Measurements from ENCODE around the gene GDA.

Gene GDA

GRCh38 chr9:72199238-72199637, 50.0 kb downstream of the GDA start:
- no peak for DNase-seq (ENCODE audit: low read depth)
- no peak for TF ChIP-seq CTCF (conservative IDR thresholded peaks at IDR 0.05; ENCODE audit: control insufficient read depth, insufficient read depth, low read depth, low read length)
- no peak overlapping the region for H3K4me3 ChIP-seq (ENCODE audit: control insufficient read depth, low read depth, low read length)

GRCh38 chr9:72200452-72200851, 51.2 kb downstream of the GDA start:
- H3K4me3 ChIP-seq (ENCODE audit: control insufficient read depth, low read depth, low read length) = no peak overlapping the region
- no peak for DNase-seq (ENCODE audit: low read depth)
- TF ChIP-seq CTCF (conservative IDR thresholded peaks at IDR 0.05; ENCODE audit: control insufficient read depth, insufficient read depth, low read depth, low read length) = no peak

- DNase-seq (ENCODE audit: low read depth) = no peak
- no peak overlapping the region for H3K4me3 ChIP-seq (ENCODE audit: control insufficient read depth, low read depth, low read length)
- no peak for TF ChIP-seq CTCF (conservative IDR thresholded peaks at IDR 0.05; ENCODE audit: control insufficient read depth, insufficient read depth, low read depth, low read length)
These were observed 52.8 kb downstream of the GDA start for GRCh38 chr9:72202009-72202408.

- peak; percentile 36 for DNase-seq (ENCODE audit: low read depth)
- no peak overlapping the region for H3K4me3 ChIP-seq (ENCODE audit: control insufficient read depth, low read depth, low read length)
- peak; percentile 53 for TF ChIP-seq CTCF (conservative IDR thresholded peaks at IDR 0.05; ENCODE audit: control insufficient read depth, insufficient read depth, low read depth, low read length)
These were observed 54.1 kb downstream of the GDA start for GRCh38 chr9:72203205-72203803.

GRCh38 chr9:72204062-72204461, 54.8 kb downstream of the GDA start:
- no peak for DNase-seq (ENCODE audit: low read depth)
- no peak for TF ChIP-seq CTCF (conservative IDR thresholded peaks at IDR 0.05; ENCODE audit: control insufficient read depth, insufficient read depth, low read depth, low read length)
- H3K4me3 ChIP-seq (ENCODE audit: control insufficient read depth, low read depth, low read length) = no peak overlapping the region

- TF ChIP-seq CTCF (conservative IDR thresholded peaks at IDR 0.05; ENCODE audit: control insufficient read depth, insufficient read depth, low read depth, low read length) = no peak
- DNase-seq (ENCODE audit: low read depth) = no peak
- no peak overlapping the region for H3K4me3 ChIP-seq (ENCODE audit: control insufficient read depth, low read depth, low read length)
These were observed 56.3 kb downstream of the GDA start for GRCh38 chr9:72205513-72205912.

GRCh38 chr9:72207278-72207677, 58.0 kb downstream of the GDA start:
- H3K4me3 ChIP-seq (ENCODE audit: control insufficient read depth, low read depth, low read length) = no peak overlapping the region
- no peak for TF ChIP-seq CTCF (conservative IDR thresholded peaks at IDR 0.05; ENCODE audit: control insufficient read depth, insufficient read depth, low read depth, low read length)
- DNase-seq (ENCODE audit: low read depth) = no peak

Measured in fibroblast of mammary gland (primary cell).